VCaP (cell line): ENCODE results near the gene FAM20C.
"Not testable (repeated sequence)": the region's sequence is repeated elsewhere in the genome, so short reads cannot be mapped to it uniquely, and the experiment has no call there.

ENCODE experiments used
- H3K27ac ChIP-seq: fragments of 450-650 bp; 2 replicates; pipeline ENCODE4 v1.5.1; 2017
- CTCF ChIP-seq: fragments of 450-650 bp; conservative IDR thresholded peaks from 2 replicates; pipeline ENCODE4 v1.5.1; 2017; ENCODE audit warnings: mild to moderate bottlenecking, moderate library complexity

The FAM20C gene

GRCh38 chr7:240887-241421 is 48.6 kb downstream of the FAM20C start:
- H3K27ac ChIP-seq, result no peak overlapping the region
- TF ChIP-seq CTCF, result no peak

DNA sequence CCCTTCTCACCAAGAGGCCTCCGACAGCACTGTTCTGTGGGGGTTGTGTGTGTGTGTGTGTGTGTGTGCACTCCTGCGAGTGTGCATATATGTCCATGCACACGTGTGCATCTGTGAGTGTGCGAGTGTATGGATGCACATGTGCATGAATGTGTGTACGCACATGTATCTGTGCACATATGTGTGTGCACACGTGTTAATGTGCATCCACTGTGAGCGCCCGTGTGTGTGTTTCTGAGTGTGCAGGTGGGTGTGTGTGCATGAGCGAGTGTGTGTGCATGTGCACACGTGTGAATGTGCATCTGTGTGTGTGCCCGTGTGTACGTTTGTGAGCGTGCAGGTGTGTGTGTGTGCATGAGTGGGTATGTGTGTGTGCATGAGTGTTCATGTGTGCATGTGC is 49.1 kb downstream of the FAM20C start:
- no peak for TF ChIP-seq CTCF
- no peak overlapping the region for H3K27ac ChIP-seq

- H3K27ac ChIP-seq, result not testable (repeated sequence)
Measured at GRCh38 chr7:242826-243579, 50.6 kb downstream of the FAM20C start.

DNA sequence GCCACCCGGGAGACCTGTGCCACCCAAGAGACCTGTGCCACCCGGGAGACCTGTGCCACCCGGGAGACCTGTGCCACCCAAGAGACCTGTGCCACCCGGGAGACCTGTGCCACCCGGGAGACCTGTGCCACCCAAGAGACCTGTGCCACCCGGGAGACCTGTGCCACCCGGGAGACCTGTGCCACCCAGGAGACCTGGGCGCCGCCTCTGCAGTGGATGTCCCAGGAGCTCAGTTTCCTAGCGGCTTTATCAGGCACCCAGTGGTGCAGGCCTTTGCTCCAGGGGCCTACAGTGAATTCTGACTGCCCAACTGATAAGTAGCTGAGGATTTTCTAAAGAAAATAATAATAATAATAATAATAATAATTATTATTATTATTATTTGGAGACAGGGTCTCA is 51.2 kb downstream of the FAM20C start:
- H3K27ac ChIP-seq, result not testable (repeated sequence)

- H3K27ac ChIP-seq, result no peak overlapping the region
- no peak for TF ChIP-seq CTCF
Measured at GRCh38 chr7:244974-245373, 52.6 kb downstream of the FAM20C start.

DNA sequence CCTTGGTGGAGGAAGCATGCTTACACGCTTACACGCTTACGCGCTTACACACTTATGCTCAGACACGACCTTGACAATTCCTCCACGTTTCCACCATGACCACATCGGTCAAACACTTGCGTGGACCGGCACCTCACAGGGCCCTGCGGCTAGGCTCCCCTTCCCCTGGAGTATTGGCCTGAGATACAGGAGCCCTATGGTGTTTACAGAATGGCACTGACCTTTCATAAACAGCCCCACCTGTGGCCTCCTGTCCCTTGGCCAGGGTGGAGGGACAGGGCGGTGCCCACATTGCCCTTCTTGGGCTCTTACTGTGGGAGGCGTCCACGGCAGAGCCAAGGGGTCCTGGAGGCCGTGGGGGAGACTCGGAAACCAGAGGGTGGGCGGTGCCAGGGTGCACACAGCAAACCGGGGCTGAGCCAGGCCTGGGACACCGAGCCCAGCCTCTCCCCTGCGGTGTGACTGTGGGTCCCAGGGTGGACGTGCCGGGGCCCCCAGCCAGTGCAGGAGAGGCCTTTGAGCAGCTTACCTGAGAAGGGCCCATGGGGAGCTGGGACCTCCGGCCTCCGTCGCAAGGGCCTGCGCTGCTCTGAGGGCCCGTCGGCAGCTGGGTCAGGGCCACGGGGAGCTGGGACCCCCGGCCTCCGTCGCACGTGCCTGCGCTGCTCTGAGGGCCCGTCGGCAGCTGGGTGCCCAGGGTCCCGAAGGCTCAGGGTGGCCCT is 53.4 kb downstream of the FAM20C start:
- TF ChIP-seq CTCF, result no peak
- no peak overlapping the region for H3K27ac ChIP-seq

DNA sequence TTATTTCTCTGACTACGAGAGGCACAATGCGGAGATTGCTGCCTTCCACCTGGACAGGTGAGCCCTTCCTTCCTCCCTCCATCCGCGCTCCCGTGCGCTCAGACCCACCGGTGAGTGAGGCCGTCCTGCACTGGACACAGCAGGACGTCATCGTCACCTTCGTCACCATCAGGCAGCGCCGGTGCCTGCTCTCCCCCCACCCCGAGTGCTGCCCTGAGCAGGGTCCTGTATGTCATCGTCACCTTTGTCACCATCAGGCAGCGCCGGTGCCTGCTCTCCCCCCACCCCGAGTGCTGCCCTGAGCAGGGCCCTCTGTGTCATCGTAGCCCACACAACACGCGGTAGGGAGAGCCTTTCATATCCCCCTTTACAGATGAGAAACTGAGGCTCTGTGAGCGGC is 54.1 kb downstream of the FAM20C start:
- no peak for TF ChIP-seq CTCF
- no peak overlapping the region for H3K27ac ChIP-seq

DNA sequence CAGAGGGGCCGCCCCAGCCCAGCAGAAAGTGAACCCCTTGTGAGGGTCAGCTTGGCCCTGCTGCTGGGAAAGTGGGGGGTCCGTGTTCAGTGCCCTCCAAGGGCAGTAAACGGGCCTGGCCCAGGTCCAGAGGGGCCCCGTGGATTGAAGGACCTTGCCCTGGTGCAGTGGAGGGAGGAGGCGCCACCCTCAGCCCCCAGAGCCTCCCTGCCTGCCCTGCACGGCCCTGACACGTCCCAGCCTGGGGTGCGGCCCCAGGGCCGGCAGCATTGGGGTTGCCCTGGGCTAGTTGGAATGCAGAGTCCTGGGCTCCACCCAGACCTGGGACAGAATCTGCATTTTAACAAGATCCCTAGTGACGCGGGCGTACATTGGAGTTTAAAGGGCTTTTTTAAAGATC is 54.8 kb downstream of the FAM20C start:
- no peak for TF ChIP-seq CTCF

More for the DNA sequence above, 54.8 kb downstream of the FAM20C start:
- H3K27ac ChIP-seq, result no peak overlapping the region
